ENCODE measurements around the gene NFYA.

GRCh38 chr6:41027799-41028560 is 44.8 kb upstream of the NFYA start:
- TF ChIP-seq, protein P1, sequence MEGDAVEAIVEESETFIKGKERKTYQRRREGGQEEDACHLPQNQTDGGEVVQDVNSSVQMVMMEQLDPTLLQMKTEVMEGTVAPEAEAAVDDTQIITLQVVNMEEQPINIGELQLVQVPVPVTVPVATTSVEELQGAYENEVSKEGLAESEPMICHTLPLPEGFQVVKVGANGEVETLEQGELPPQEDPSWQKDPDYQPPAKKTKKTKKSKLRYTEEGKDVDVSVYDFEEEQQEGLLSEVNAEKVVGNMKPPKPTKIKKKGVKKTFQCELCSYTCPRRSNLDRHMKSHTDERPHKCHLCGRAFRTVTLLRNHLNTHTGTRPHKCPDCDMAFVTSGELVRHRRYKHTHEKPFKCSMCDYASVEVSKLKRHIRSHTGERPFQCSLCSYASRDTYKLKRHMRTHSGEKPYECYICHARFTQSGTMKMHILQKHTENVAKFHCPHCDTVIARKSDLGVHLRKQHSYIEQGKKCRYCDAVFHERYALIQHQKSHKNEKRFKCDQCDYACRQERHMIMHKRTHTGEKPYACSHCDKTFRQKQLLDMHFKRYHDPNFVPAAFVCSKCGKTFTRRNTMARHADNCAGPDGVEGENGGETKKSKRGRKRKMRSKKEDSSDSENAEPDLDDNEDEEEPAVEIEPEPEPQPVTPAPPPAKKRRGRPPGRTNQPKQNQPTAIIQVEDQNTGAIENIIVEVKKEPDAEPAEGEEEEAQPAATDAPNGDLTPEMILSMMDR (IDR thresholded peaks at IDR 0.05), result peak; percentile 99
- TF ChIP-seq, protein P2, sequence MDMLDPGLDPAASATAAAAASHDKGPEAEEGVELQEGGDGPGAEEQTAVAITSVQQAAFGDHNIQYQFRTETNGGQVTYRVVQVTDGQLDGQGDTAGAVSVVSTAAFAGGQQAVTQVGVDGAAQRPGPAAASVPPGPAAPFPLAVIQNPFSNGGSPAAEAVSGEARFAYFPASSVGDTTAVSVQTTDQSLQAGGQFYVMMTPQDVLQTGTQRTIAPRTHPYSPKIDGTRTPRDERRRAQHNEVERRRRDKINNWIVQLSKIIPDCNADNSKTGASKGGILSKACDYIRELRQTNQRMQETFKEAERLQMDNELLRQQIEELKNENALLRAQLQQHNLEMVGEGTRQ (CRISPR knock-in tag; IDR thresholded peaks at IDR 0.05), result no peak; the same call in 1 of the 2 replicates
- no peak for TF ChIP-seq NR2C2 (CRISPR knock-in tag; IDR thresholded peaks at IDR 0.05)
- TF ChIP-seq CDX4 (CRISPR knock-in tag; IDR thresholded peaks at IDR 0.05; ENCODE audit: borderline replicate concordance), result no peak
- TF ChIP-seq ATF6 (CRISPR knock-in tag; IDR thresholded peaks at IDR 0.05), result no peak
- no peak for TF ChIP-seq AFF4 (CRISPR knock-in tag; IDR thresholded peaks at IDR 0.05; ENCODE audit: borderline replicate concordance)
- TF ChIP-seq CREB1 (CRISPR knock-in tag; IDR thresholded peaks at IDR 0.05), result no peak
- TF ChIP-seq, protein P3, sequence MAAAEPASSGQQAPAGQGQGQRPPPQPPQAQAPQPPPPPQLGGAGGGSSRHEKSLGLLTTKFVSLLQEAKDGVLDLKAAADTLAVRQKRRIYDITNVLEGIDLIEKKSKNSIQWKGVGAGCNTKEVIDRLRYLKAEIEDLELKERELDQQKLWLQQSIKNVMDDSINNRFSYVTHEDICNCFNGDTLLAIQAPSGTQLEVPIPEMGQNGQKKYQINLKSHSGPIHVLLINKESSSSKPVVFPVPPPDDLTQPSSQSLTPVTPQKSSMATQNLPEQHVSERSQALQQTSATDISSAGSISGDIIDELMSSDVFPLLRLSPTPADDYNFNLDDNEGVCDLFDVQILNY (CRISPR knock-in tag; IDR thresholded peaks at IDR 0.05), result 0 out of 2 replicates have a peak, but pooled peaks have one; percentile 50
- TF ChIP-seq ELF4 (CRISPR knock-in tag; IDR thresholded peaks at IDR 0.05; ENCODE audit: low read depth), result no peak
- TF ChIP-seq SMAD3 (CRISPR knock-in tag; IDR thresholded peaks at IDR 0.05; ENCODE audit: borderline replicate concordance), result no peak

Measured in WTC11 (cell line).